ENCODE measurements around the gene DISP2. TPM values are rescaled to one million over a fixed set of nuclear protein-coding genes. Genes with fewer than 3 reads are reported as not detected.
A peak's percentile ranks its signal among the peaks of the same experiment; 100 is the strongest.

Gene DISP2
- total and polyA plus RNA-seq, 2 of the 8 experiments (the other 6 are each of a cell fraction or from before 2014, with no cell fraction given) = 0.45 to 1.2 TPM

DNA sequence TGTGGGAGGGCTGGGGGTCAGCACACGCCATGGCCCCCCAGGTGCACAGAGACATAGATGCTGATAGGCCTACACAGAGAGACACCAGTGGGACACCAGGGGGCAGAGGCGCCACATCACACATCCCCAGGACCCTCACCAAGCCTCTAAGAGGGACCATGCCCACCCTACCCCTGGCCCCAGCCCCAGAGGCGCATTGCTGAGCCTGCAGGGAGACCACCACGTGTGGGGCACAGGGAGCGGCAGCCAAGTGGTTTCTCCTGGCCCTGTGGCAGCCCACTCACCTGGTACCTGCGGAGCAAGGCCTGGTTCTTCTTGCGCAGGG, 18.4 kb upstream of the DISP2 start:
- H4K8ac ChIP-seq (ENCODE audit: extremely low read depth, insufficient read depth, low read length) = peak overlapping the region; percentile 20
- 0 out of 2 replicates have a peak overlapping the region, but pooled peaks have one; percentile 28 for H2AK5ac ChIP-seq (ENCODE audit: low read depth, low read length)
- peak overlapping the region; percentile 88; the same call in 1 of the 2 replicates for H2BK15ac ChIP-seq (ENCODE audit: low read length)
- DNase-seq (ENCODE audit: low read depth in 1 of 2, low spot score in 2 of 2) (peak in 1 of 2 experiments; percentile 54), FAIRE-seq (no peak)
- WGBS, 2 experiments (ENCODE audit: extremely low coverage in 1 of 2, insufficient coverage in 1 of 2, insufficient read length in 1 of 2, insufficient replicate concordance in 2 of 2, low coverage in 1 of 2, low lambda C conversion rate in 2 of 2, missing lambda C conversion rate in 1 of 2) = 83% methylated on average over 6 of the region's 7 CpGs; no CpG with 5 or more reads in 1 of the 2 experiments
- ChIA-PET POLR2A (ENCODE audit: partially characterized antibody) (interaction anchor here (0.5 to 8.1 kb wide), 7 partner anchors 13 to 54 kb away, joined by 3 to 66 read pairs (median 4); partner anchors contain the start of gene INAFM2), CTCF (ENCODE audit: partially characterized antibody) (interaction anchor here (0.6 to 27.4 kb wide), 18 partner anchors 12 to 540 kb away, joined by 3 to 584 read pairs (median 25); partner anchors contain the start of genes ANKRD63, DISP2, INAFM2 and IVD)
- no peak overlapping the region for H3K4me2 ChIP-seq (ENCODE audit: insufficient read depth in 1 of 2, low read depth in 2 of 2, low read length in 2 of 2)
- no peak overlapping the region for H3K23ac ChIP-seq (ENCODE audit: insufficient read length)
- H3K4me3 ChIP-seq (ENCODE audit: extremely low read depth in 1 of 4, insufficient read depth in 2 of 4, low read depth in 3 of 4, low read length in 4 of 4) = no peak overlapping the region
- no peaks in the 10 kb centered on the region for H4K20me1 ChIP-seq (replicated peaks in 1 of 2; ENCODE audit: control insufficient read depth in 1 of 2, insufficient read depth in 2 of 2, low read length in 2 of 2)
- H3K27me3 ChIP-seq (replicated peaks in 1 of 4; ENCODE audit: control insufficient read depth in 3 of 4, extremely low read depth in 1 of 4, insufficient read depth in 3 of 4, low read length in 3 of 4) = peaks cover 0 to 4% (median under 1%) of the 10 kb centered on the region in 4 experiments; a peak in 1 of 7 replicates
- no peak overlapping the region for H3K14ac ChIP-seq (ENCODE audit: insufficient read length)
- peak overlapping the region; percentile 57 for H3K18ac ChIP-seq (ENCODE audit: extremely low read depth, low read length)
- H3K9me3 ChIP-seq (ENCODE audit: insufficient read depth in 2 of 2, low read depth in 1 of 2, low read length in 1 of 2) = no peaks in the 10 kb centered on the region
- peak overlapping the region; percentile 90 for H2BK20ac ChIP-seq (ENCODE audit: low read length)
- TF ChIP-seq HDAC2 (IDR thresholded peaks at IDR 0.05; ENCODE audit: borderline replicate concordance in 1 of 2, low read depth in 2 of 2, low read length in 2 of 2) = no peak
- no peak for TF ChIP-seq CHD1 (IDR thresholded peaks at IDR 0.05; ENCODE audit: low read depth, low read length)
- TF ChIP-seq CTCF (IDR thresholded peaks at IDR 0.05; ENCODE audit: control extremely low read depth in 1 of 3, insufficient read depth in 1 of 3, low read depth in 1 of 3, low read length in 3 of 3) = peak in 2 of 3 experiments; percentile 16 to 34; a peak in 2 of 4 replicates
- no peak for TF ChIP-seq TEAD4 (IDR thresholded peaks at IDR 0.05; ENCODE audit: low read depth, low read length)
- no peak for TF ChIP-seq NRF1 (IDR thresholded peaks at IDR 0.05; ENCODE audit: low read depth, low read length)
- TF ChIP-seq BCL11A (IDR thresholded peaks at IDR 0.05; ENCODE audit: low read depth in 2 of 2, low read length in 2 of 2) = no peak
- TF ChIP-seq RAD21 (IDR thresholded peaks at IDR 0.05 in 1 of 2, conservative IDR thresholded peaks at IDR 0.05 in 1 of 2; ENCODE audit: low read depth in 2 of 2, low read length in 2 of 2) = peak; percentile 50 to 55
- peak overlapping the region; percentile 68; the same call in 1 of the 2 replicates for H2BK12ac ChIP-seq (ENCODE audit: low read depth, low read length)
- peak overlapping the region; percentile 75 for H3K4ac ChIP-seq (replicated peaks; ENCODE audit: insufficient read length, low read depth, low read length)
- H2BK5ac ChIP-seq (ENCODE audit: low read depth, low read length) = peak overlapping the region; percentile 52; the same call in 1 of the 2 replicates
- H3K79me2 ChIP-seq (ENCODE audit: control insufficient read depth in 1 of 2, insufficient read depth in 2 of 2, low read length in 2 of 2) = no peaks in the 10 kb centered on the region
- no peak overlapping the region for H4K5ac ChIP-seq (ENCODE audit: insufficient read length, low read depth, low read length)
- no peaks in the 10 kb centered on the region for H3K23me2 ChIP-seq (ENCODE audit: low read depth, low read length)
- H2AFZ ChIP-seq (ENCODE audit: low read length) = no peak overlapping the region
- peak overlapping the region; percentile 3 for H4K91ac ChIP-seq (replicated peaks; ENCODE audit: insufficient read length, low read length)
- H2BK120ac ChIP-seq (replicated peaks; ENCODE audit: low read depth, low read length) = peak overlapping the region; percentile 38
- no peaks in the 10 kb centered on the region for H3K36me3 ChIP-seq (ENCODE audit: control insufficient read depth in 2 of 4, insufficient read depth in 4 of 4, low read length in 3 of 4)
- H3K9ac ChIP-seq (replicated peaks in 1 of 4; ENCODE audit: extremely low read depth in 1 of 4, low read depth in 3 of 4, low read length in 3 of 4) = no peak overlapping the region
- no peaks in the 10 kb centered on the region for H3K79me1 ChIP-seq (ENCODE audit: low read depth, low read length)
- H3K27ac ChIP-seq (ENCODE audit: low read depth, low read length) = no peak overlapping the region
- H3K56ac ChIP-seq (replicated peaks; ENCODE audit: insufficient read length, low read depth, low read length) = no peak overlapping the region
- peaks cover 0 to 37% (median 24%) of the 10 kb centered on the region in 4 experiments; a peak in 6 of 7 replicates for H3K4me1 ChIP-seq (replicated peaks in 1 of 4; ENCODE audit: control insufficient read depth in 3 of 4, insufficient read depth in 4 of 4, low read length in 3 of 4)

Data from H1 (cell line).